PFSK-1 (cell line): ENCODE data around the gene GON4L.

ENCODE experiments used
- FOXP2 ChIP-seq: optimal IDR thresholded peaks from 2 replicates; pipeline ENCODE3; 2011; ENCODE audit warnings: borderline replicate concordance, control low read depth, inconsistent platforms; ENCODE audit not compliant: insufficient read depth; ENCODE audit errors: extremely low read length, extremely low read depth
- POLR2AphosphoS5 ChIP-seq: IDR thresholded peaks from 2 replicates; pipeline ENCODE4 v1.6.1; 2012; ENCODE audit warnings: low read depth, mild to moderate bottlenecking, control low read depth, low read length, moderate library complexity
- SIN3A ChIP-seq: IDR thresholded peaks from 2 replicates; pipeline ENCODE4 v1.6.1; 2012; ENCODE audit warnings: mild to moderate bottlenecking, low read length, moderate library complexity, borderline replicate concordance; ENCODE audit not compliant: insufficient read depth
- TAF1 ChIP-seq: IDR thresholded peaks from 2 replicates; pipeline ENCODE4 v1.6.1; 2012; ENCODE audit warnings: low read length, control low read depth, borderline replicate concordance; ENCODE audit not compliant: insufficient read depth
- TF ChIP-seq, protein P1 (sequence below), 2 experiments: IDR thresholded peaks; 2 replicates each; pipeline versions ENCODE4 v1.6.1 to v1.8.0; 2011 to 2012; ENCODE audit warnings: low read depth in 2 of 2, low read length in 2 of 2, control low read depth in 1 of 2, inconsistent platforms in 1 of 2, mild to moderate bottlenecking in 1 of 2, moderate library complexity in 1 of 2; ENCODE audit not compliant: insufficient read depth in 1 of 2

GON4L gene

DNA sequence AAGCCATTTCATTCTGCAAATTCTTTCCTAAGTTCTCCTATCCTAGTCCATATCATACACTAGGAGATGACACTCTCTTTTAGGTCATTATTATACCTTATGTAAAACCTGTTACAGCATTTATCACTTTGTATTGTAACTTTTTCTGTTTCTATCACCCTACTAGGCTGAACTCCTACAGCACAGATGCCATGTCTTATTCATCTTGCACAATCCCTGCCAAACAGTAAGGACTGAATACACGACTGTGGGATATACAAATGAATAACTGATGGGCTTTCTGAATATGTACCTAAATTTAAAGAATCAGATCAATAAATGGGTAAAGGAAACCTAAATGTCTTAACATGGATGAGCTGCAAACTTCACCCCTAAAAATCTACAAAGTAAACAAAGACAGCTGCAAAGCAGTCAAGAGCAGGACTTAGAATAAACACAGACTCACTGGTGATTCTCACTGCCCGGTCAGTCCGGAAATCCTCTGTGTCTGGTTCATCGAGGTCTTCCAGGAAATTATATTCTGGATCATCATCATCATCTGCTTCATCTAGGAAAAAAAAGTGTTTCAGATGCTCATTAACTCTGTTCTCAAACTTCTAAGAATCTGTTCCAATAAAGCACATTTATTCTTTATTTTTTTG lies 62.3 kb downstream of the GON4L start:
- no peak for TF ChIP-seq POLR2AphosphoS5
- no peak for TF ChIP-seq FOXP2
- TF ChIP-seq, protein P1, sequence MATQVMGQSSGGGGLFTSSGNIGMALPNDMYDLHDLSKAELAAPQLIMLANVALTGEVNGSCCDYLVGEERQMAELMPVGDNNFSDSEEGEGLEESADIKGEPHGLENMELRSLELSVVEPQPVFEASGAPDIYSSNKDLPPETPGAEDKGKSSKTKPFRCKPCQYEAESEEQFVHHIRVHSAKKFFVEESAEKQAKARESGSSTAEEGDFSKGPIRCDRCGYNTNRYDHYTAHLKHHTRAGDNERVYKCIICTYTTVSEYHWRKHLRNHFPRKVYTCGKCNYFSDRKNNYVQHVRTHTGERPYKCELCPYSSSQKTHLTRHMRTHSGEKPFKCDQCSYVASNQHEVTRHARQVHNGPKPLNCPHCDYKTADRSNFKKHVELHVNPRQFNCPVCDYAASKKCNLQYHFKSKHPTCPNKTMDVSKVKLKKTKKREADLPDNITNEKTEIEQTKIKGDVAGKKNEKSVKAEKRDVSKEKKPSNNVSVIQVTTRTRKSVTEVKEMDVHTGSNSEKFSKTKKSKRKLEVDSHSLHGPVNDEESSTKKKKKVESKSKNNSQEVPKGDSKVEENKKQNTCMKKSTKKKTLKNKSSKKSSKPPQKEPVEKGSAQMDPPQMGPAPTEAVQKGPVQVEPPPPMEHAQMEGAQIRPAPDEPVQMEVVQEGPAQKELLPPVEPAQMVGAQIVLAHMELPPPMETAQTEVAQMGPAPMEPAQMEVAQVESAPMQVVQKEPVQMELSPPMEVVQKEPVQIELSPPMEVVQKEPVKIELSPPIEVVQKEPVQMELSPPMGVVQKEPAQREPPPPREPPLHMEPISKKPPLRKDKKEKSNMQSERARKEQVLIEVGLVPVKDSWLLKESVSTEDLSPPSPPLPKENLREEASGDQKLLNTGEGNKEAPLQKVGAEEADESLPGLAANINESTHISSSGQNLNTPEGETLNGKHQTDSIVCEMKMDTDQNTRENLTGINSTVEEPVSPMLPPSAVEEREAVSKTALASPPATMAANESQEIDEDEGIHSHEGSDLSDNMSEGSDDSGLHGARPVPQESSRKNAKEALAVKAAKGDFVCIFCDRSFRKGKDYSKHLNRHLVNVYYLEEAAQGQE (IDR thresholded peaks at IDR 0.05; ENCODE audit: insufficient read depth in 1 of 2, low read depth in 2 of 2, low read length in 2 of 2), result no peak
- TF ChIP-seq SIN3A, result no peak
- no peak for TF ChIP-seq TAF1

DNA sequence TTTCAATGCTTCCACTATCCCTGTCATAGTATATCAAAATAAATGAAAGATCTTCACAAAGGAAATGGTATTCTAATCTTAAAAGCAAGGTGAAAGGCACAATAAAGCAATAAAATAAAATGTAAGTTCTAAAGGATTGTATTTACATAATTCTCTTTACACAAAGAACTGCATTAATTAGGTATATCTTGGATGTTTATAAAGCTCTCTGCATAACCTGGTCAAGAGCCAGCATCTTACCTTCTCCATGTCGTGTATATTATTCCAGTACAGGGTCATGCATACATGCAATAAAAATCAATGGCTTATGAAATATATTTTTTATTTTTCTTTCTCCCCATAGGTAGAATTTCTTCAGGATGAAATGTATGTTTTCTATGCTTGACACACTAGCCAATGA lies 63.8 kb downstream of the GON4L start:
- TF ChIP-seq SIN3A (no peak), FOXP2 (no peak), TAF1 (no peak), POLR2AphosphoS5 (no peak)
- TF ChIP-seq, protein P1 (IDR thresholded peaks at IDR 0.05; ENCODE audit: insufficient read depth in 1 of 2, low read depth in 2 of 2, low read length in 2 of 2), result no peak

DNA sequence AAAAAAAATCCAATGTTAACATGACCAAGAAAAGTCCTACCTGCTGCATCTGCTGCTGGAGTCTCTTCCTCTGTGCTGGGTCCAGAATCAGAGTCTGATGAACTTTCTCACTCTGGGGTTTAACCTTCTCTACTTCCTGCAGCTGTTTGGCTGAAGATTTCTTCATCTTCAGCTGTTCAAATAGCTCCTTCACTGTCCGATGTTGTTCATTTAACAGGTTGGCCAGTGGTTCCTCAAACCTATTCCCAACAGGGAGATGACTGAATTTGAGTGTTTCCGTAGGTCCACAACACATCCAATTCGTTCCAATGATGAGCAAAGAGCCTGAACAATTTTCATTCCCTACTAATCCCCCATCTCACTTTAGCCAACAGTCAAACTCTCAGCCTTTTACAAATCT lies 79.4 kb downstream of the GON4L start:
- no peak for TF ChIP-seq FOXP2
- TF ChIP-seq, protein P1 (IDR thresholded peaks at IDR 0.05; ENCODE audit: insufficient read depth in 1 of 2, low read depth in 2 of 2, low read length in 2 of 2), result no peak
- no peak for TF ChIP-seq POLR2AphosphoS5
- TF ChIP-seq SIN3A, result no peak
- TF ChIP-seq TAF1, result no peak

DNA sequence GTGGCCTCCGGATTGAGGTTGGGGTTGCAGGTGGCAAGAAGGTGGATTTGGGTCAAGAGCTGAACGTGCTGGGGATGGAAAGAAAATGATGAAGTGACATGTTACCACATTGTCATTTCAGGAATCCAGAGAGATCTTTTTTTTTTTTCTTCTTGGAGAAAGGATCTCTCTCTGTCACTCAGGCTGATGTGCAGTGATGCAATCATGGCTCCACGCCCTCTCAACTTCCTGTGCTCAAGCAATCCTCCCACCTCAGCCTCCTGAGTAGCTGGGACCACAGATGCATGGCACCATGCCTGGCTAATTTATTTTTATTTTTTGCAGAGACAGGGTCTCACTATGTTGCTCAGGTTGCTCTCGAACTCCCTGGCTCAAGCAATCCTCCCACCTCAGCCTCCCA lies 80.6 kb downstream of the GON4L start:
- TF ChIP-seq, protein P1 (IDR thresholded peaks at IDR 0.05; ENCODE audit: insufficient read depth in 1 of 2, low read depth in 2 of 2, low read length in 2 of 2), result no peak
- TF ChIP-seq SIN3A (no peak), POLR2AphosphoS5 (no peak), TAF1 (no peak), FOXP2 (no peak)
